Activated naive CD4-positive, alpha-beta T cell treated with anti-CD3 and anti-CD28 coated beads, Interleukin-2, amount 50 U/mL, for 16 hours (primary cell): Measurements from ENCODE around the gene RBM12.

ENCODE experiments used
- DNase-seq: peaks from one replicate; pipeline ENCODE4 v3.0.0-alpha.2; 2020

Gene RBM12

GRCh38 chr20:35653430-35653734, 11.3 kb downstream of the RBM12 start:
- no peak for DNase-seq

- DNase-seq, result no peak
These were observed 11.9 kb downstream of the RBM12 start for GRCh38 chr20:35652641-35653429.

GRCh38 chr20:35651958-35652357, 12.7 kb downstream of the RBM12 start:
- no peak for DNase-seq

DNA sequence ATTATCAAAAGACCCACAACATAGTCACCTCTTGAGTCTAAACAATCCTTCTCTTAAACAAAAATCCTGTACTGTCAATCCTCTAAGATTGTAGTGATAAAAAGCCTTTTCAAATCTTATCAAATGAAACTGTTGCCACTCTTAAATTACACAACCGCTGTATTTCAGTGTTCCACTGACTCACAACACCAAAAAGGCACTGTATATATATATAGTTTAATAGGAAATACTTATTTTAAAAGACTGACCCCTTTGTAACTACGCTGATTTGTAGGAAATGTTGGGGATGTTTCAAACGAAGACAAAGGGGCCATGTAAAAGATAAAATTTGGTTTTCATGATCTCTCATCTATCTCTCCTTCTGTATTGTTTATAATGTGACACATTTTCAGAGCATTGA, 14.1 kb downstream of the RBM12 start:
- no peak for DNase-seq

- DNase-seq, result no peak
These were observed 15.9 kb downstream of the RBM12 start for GRCh38 chr20:35648836-35649235.

DNA sequence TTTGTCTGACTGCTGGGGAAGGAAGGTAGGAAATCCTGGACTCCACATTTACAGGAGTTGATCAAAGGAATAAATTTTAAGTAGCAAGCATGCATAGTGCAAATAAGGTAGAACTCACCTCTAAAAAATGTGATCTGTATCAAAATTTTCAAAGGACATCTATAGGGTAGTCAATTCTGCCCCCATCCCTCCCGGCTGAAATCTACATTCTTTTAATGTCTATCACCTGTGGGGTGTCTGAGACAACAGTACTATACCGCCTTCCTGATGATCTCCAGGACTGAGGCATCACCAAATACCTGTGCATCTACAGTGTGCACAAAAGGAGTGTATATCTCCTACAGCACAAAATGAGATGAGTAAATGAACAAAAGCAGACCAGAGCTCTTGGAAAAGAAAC, 19.9 kb downstream of the RBM12 start:
- no peak for DNase-seq

DNA sequence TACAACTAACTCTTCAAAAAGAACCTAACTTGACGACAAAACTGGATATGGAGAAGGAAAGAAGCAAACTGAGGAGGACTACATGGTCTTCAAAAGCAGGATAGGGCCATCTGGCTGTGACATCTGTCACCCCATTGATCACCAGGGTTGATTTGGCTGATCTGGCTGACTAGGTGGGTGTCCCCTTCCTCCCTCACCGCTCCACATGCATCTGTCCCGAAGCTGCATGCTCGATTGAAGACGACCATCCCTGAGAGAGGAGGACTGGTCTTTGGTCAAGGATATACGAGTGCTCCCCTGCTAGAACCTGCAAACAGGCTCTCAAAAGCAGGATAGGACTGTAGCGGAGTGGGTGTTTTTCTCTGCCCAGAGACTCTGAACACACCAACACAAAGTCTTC, 21.7 kb downstream of the RBM12 start:
- no peak for DNase-seq

GRCh38 chr20:35641743-35642142, 23.0 kb downstream of the RBM12 start:
- no peak for DNase-seq

DNA sequence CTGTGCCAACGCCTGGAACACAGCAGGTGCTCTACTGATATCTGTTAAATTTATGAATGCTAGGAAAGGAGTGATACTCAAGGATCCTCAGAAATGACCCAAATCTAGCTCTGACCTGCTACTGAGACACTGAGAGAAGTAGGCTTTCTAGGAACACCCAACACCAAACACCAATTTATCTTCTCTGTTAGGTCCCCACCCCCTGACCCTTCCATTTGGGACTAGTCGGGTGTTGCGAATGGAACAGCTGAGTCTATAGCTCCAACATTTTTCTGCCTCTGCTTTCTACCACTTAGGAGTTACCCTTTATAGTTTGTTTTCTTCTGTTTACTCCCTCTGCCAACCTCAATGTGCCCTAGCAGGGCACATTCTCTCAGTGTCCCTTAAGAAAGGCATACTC, 24.0 kb downstream of the RBM12 start:
- no peak for DNase-seq

GRCh38 chr20:35638751-35639150, 25.9 kb downstream of the RBM12 start:
- DNase-seq, result no peak

GRCh38 chr20:35637276-35637675, 27.4 kb downstream of the RBM12 start:
- DNase-seq, result no peak

DNA sequence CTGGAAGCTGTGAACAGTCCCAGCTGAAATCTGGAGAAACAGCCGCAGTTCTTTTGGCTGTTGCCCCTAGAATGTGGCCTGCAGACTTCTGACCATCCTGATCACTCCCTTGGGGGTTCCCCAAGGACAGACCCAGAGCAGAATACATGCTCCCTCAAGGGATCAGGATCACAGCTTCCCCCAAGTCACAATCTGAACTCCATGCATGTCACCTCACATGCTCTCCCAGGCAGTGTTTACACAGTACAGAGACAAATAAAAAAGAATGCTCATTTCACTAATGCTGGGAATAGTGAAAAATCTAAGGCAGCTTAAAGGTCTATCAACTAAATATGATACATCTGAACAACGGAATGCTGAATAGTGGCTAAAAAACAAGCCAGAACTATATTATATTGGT, 28.6 kb downstream of the RBM12 start:
- DNase-seq, result no peak

- DNase-seq, result no peak
These were observed 29.0 kb downstream of the RBM12 start for GRCh38 chr20:35635652-35636051.

DNA sequence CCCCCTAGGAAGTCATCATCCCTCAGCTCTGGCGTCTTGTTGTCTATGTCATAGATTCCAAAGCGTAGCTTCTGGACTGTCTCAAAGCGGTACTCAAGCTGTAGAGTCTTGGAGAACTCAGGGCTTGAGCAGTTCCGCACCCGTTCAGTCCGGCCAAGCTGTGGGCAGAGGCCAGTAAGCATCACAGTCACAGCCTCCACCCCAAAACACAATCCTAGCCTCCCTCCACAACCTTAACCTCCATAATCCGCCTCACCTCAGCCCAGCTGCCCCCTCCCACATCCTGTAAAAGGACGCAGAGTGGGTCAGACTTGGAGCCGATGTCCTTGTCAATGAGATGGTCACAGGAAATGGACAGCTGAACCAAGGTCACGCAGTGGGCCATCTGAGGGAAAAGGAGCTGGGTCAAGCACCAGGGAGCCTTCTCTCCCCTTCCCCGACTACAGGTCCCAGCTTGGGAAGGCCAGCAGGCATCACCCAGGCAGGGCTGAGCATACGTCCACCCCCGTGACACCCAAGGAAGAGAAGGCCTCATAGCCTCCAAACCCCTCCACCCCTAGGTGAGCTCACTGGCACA, 32.1 kb downstream of the RBM12 start:
- DNase-seq, result no peak

DNA sequence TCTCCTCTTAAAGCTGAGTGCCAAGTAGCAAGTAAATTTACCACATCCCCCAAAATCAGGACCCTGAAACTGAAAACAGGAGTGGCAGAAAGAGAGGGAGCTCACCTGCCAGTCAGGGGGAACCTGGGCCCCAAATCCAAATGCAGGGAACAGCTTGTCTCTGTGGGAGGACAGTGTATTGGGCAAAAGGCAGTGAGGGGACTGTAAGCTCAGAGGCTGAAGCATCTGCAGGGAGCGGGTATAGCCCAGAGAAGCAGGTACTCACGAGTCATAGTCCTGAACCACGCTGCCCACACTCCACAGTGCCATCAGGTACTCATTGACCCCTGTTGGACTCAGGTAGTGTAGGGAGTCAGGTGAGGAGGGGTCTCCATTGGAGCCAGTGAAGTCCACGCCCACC, 34.1 kb downstream of the RBM12 start:
- DNase-seq, result no peak

GRCh38 chr20:35629427-35630145, 35.1 kb downstream of the RBM12 start:
- no peak for DNase-seq

- DNase-seq, result no peak
These were observed 37.6 kb downstream of the RBM12 start for GRCh38 chr20:35627121-35627520.

DNA sequence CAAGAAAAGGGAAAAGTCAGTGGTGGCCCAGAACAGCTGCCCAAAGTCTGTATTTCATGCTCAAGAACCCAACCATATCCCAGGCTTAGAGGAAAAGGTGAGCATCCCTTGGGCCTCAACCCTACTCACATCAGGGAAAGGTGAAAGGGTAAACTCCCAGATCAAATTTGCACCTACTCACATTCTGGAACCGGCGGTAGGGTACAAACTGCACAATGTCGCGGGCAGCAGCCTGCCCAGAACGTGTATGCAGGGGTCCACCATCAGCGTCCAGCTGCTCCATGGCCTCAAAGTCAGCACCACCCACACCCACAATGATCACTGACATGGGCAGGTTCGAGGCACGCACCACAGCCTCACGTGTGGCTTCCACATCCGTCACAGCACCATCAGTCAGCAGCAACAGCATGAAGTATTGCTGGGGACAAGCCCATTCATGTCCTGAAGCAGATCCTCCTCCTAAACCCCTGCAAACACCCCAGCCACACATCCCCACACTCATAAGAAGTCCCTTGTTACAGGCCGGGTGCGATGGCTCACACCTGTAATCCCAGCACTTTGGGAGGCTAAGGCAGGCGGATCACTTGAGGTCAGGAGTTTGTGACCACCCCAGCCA, 38.2 kb downstream of the RBM12 start:
- no peak for DNase-seq

DNA sequence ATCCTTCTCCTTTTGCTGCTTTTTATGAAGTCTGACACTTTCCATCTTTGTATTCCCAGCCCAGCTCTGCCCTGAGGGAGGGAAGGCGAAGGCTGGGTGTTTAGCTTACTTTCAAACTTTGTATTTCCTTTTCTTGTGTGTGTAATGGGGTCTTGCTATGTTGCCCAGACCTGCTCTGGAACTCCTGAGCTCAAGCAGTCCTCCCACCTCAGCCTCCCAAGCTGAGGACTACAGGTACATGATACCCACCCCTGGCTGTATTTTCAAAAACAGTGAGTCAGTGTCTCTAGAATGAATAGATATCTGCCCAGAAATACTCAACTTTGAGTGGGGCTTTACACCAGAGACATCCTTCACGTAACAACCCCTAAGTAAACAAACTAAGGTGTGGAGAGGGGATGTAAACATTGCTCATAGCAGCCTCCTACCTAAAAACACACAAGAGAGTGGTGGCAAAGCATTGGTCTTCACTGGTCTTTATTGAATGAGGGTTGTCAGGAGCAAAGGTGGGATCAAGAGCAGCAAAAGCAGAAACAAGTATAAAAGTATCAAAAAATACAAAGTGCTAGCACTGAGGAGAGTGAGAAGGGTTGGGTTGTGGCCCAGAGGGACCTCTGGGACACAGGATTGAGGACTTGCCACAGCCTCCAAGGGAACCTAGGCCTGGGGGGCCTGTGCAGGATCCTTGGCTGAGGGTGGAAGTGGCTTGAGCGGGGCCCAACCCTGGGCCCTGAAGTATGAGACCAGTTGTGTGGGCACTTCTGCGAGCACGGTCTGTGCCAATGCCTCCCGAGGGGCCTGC, 38.9 kb downstream of the RBM12 start:
- no peak for DNase-seq

GRCh38 chr20:35621560-35621946, 43.1 kb downstream of the RBM12 start:
- no peak for DNase-seq

GRCh38 chr20:35620818-35621559, 43.7 kb downstream of the RBM12 start:
- no peak for DNase-seq
